Peyer's patch (tissue), 4 donors: ENCODE results near the gene STAT6. TPM values are rescaled to one million over a fixed set of nuclear protein-coding genes. Genes with fewer than 3 reads are reported as not detected.

ENCODE experiments used
- DNase-seq, 3 donors: peaks; one replicate each; pipeline ENCODE4 v3.0.0-alpha.2; 2017 to 2019
- H3K27ac ChIP-seq, 4 donors: fragments of 200-600 bp; sonication (generic); one replicate each; pipeline ENCODE4 v1.5.1; 2016 to 2019
- H3K27me3 ChIP-seq, 2 donors: fragments of 200-600 bp; sonication (generic); one replicate each; pipeline ENCODE4 v1.5.1; 2019
- H3K36me3 ChIP-seq, 3 donors: fragments of 200-600 bp; sonication (generic); one replicate each; pipeline ENCODE4 v1.5.1; 2016 to 2019
- H3K4me1 ChIP-seq, 4 donors: fragments of 200-600 bp; sonication (generic); one replicate each; pipeline ENCODE4 v1.5.1; 2016 to 2019
- H3K4me3 ChIP-seq, 4 donors: fragments of 200-600 bp; sonication (generic); 1 replicate in 3 of 4; 2 replicates in 1 of 4; pipeline ENCODE4 v1.5.1; 2016 to 2019; ENCODE audit warnings: mild to moderate bottlenecking in 1 of 4
- H3K9me3 ChIP-seq, 4 donors: fragments of 200-600 bp; sonication (generic); one replicate each; pipeline ENCODE4 v1.5.1; 2016 to 2019; ENCODE audit warnings: mild to moderate bottlenecking in 1 of 4
- CTCF ChIP-seq, 6 experiments: fragments of 450-650 bp in 4 of 6; fragments of 200-600 bp in 2 of 6; sonication (generic) in 1 of 6; IDR thresholded peaks; one replicate each; pipeline ENCODE4 v1.5.1; 2017 to 2019; ENCODE audit warnings: antibody characterized with exemption in 6 of 6, mild to moderate bottlenecking in 3 of 6, moderate library complexity in 1 of 6
- POLR2A ChIP-seq, 2 donors: fragments of 450-650 bp; IDR thresholded peaks; one replicate each; pipeline ENCODE4 v1.5.1; 2017; ENCODE audit warnings: antibody characterized with exemption in 2 of 2, mild to moderate bottlenecking in 2 of 2, moderate library complexity in 2 of 2
- total RNA-seq, 4 donors: library from RNA; depleted of rRNA; stranded (reverse); fragments of >200 nt; gene quantifications; one replicate each; pipeline ENCODE4 v1.1.0, GENCODE V29; 2016

STAT6 gene
- total RNA-seq, 4 donors from 2014 or later, result 278 to 416 (median 382) TPM

GRCh38 chr12:57048423-57049118 is 62.6 kb downstream of the STAT6 start:
- no peak for TF ChIP-seq POLR2A (IDR thresholded peaks at IDR 0.05)
- TF ChIP-seq CTCF (IDR thresholded peaks at IDR 0.05), result peak in 1 of 6 experiments; percentile 17
- DNase-seq, result no peak
- peaks cover 0 to 36% (median 0%) of the 10 kb centered on the region in 3 donors for H3K36me3 ChIP-seq
- H3K4me1 ChIP-seq, result peaks cover 0 to 22% (median 3%) of the 10 kb centered on the region in 4 donors
- H3K27ac ChIP-seq, result peak overlapping the region in 3 of 4 donors; percentile 26 to 86 (median 84)
- H3K27me3 ChIP-seq, result no peaks in the 10 kb centered on the region
- peak overlapping the region in 3 of 4 donors; percentile 34 to 58 (median 55) for H3K4me3 ChIP-seq
- H3K9me3 ChIP-seq, result no peaks in the 10 kb centered on the region

GRCh38 chr12:57047981-57048380 is 63.2 kb downstream of the STAT6 start:
- Histone ChIP-seq H3K9me3 (no peaks in the 10 kb centered on the region), H3K27ac (peak overlapping the region in 3 of 4 donors; percentile 26 to 86 (median 84)), H3K4me3 (peak overlapping the region in 3 of 4 donors; percentile 34 to 58 (median 55)), H3K4me1 (peaks cover 0 to 22% (median 3%) of the 10 kb centered on the region in 4 donors), H3K27me3 (no peaks in the 10 kb centered on the region), H3K36me3 (peaks cover 0 to 42% (median 0%) of the 10 kb centered on the region in 3 donors)
- no peak for TF ChIP-seq POLR2A (IDR thresholded peaks at IDR 0.05)
- no peak for TF ChIP-seq CTCF (IDR thresholded peaks at IDR 0.05)
- no peak for DNase-seq

GRCh38 chr12:57046947-57047890 is 63.9 kb downstream of the STAT6 start:
- Histone ChIP-seq H3K27ac (peak overlapping the region in 3 of 4 donors; percentile 15 to 46 (median 36)), H3K4me1 (peaks cover 0 to 22% (median 3%) of the 10 kb centered on the region in 4 donors), H3K4me3 (peak overlapping the region in 3 of 4 donors; percentile 18 to 58 (median 55)), H3K9me3 (no peaks in the 10 kb centered on the region), H3K36me3 (peaks cover 0 to 48% (median 0%) of the 10 kb centered on the region in 3 donors), H3K27me3 (no peaks in the 10 kb centered on the region)
- DNase-seq, result no peak
- TF ChIP-seq CTCF (IDR thresholded peaks at IDR 0.05) (no peak), POLR2A (IDR thresholded peaks at IDR 0.05) (no peak)

- Histone ChIP-seq H3K27ac (peak overlapping the region in 1 of 4 donors; percentile 36), H3K36me3 (peaks cover 0 to 55% (median 0%) of the 10 kb centered on the region in 3 donors), H3K27me3 (no peaks in the 10 kb centered on the region), H3K9me3 (no peaks in the 10 kb centered on the region), H3K4me3 (peak overlapping the region in 2 of 4 donors; percentile 55 to 58), H3K4me1 (peaks cover 0 to 22% (median 3%) of the 10 kb centered on the region in 4 donors)
- no peak for DNase-seq
- no peak for TF ChIP-seq POLR2A (IDR thresholded peaks at IDR 0.05)
- TF ChIP-seq CTCF (IDR thresholded peaks at IDR 0.05), result no peak
Measured at GRCh38 chr12:57046086-57046791, 64.9 kb downstream of the STAT6 start.

Other genes starting within 250 kb of the STAT6 start
- gene SDR9C7, start 177.0 kb downstream of the STAT6 start, total RNA-seq, result not detected
- 1 to 10 TPM in 2 of 4 donors, not detected in 2; 1.1 to 1.2 TPM for gene RDH16, start 153.8 kb downstream of the STAT6 start, total RNA-seq
- gene ZBTB39, start 104.8 kb downstream of the STAT6 start, total RNA-seq, result 1 to 10 TPM; 3.2 to 9.1 (median 5.5) TPM
- gene TAC3, start 94.8 kb downstream of the STAT6 start, total RNA-seq, result 10 to 100 TPM in 1 of 4 donors, 1 to 10 TPM in 2, not detected in 1; 9.6 to 13.8 (median 9.9) TPM
- 1,000 to 10,000 TPM in 1 of 4 donors, 100 to 1,000 TPM in 2, 10 to 100 TPM in 1; 94.1 to 1,001 (median 802) TPM for gene MYO1A, start 61.2 kb downstream of the STAT6 start, total RNA-seq
- gene NEMP1, start 32.6 kb downstream of the STAT6 start, total RNA-seq, result 10 to 100 TPM in 1 of 4 donors, 1 to 10 TPM in 3; 4.6 to 11.6 (median 5.7) TPM
- gene NAB2, start 22.2 kb downstream of the STAT6 start, total RNA-seq, result 10 to 100 TPM in 2 of 4 donors, 1 to 10 TPM in 2; 7.4 to 17.0 (median 10.3) TPM
- 100 to 1,000 TPM; 128 to 312 (median 207) TPM for gene LRP1, start 17.1 kb upstream of the STAT6 start, total RNA-seq
- not detected for gene LRP1-AS, start 36.3 kb upstream of the STAT6 start, total RNA-seq
- gene NXPH4, start 105.4 kb upstream of the STAT6 start, total RNA-seq, result not detected
- 10 to 100 TPM; 34.4 to 72.6 (median 36.3) TPM for gene SHMT2, start 118.3 kb upstream of the STAT6 start, total RNA-seq
- 1 to 10 TPM; 1.9 to 6.6 (median 2.4) TPM for gene STAC3, start 139.8 kb upstream of the STAT6 start, total RNA-seq